ENCODE data around the gene PIGT. TPM values are rescaled to one million over a fixed set of nuclear protein-coding genes. Genes with fewer than 3 reads are reported as not detected.

PIGT gene
- total RNA-seq, 4 donors from 2014 or later, result 59.8 to 87.3 (median 67.6) TPM

DNA sequence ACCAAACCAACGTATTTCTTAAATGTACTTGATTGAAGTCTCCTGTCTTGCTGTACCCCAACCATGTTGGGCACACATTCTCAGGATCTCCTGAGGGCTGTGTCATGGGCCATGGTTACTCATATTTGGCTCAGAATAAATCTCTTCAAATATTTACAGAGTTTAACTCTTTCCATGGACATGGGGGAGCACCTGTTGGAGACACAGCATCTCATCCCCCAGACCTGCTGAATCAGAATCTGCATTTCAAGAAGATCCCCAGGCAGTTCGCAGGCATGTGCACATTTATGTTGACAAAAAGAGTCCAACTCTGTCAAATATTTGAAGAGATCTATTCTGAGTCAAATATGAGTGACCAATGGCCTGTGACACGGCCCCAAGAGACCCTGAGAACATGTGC, 24.5 kb downstream of the PIGT start:
- TF ChIP-seq EP300 (IDR thresholded peaks at IDR 0.05), result no peak
- TF ChIP-seq, protein P1, sequence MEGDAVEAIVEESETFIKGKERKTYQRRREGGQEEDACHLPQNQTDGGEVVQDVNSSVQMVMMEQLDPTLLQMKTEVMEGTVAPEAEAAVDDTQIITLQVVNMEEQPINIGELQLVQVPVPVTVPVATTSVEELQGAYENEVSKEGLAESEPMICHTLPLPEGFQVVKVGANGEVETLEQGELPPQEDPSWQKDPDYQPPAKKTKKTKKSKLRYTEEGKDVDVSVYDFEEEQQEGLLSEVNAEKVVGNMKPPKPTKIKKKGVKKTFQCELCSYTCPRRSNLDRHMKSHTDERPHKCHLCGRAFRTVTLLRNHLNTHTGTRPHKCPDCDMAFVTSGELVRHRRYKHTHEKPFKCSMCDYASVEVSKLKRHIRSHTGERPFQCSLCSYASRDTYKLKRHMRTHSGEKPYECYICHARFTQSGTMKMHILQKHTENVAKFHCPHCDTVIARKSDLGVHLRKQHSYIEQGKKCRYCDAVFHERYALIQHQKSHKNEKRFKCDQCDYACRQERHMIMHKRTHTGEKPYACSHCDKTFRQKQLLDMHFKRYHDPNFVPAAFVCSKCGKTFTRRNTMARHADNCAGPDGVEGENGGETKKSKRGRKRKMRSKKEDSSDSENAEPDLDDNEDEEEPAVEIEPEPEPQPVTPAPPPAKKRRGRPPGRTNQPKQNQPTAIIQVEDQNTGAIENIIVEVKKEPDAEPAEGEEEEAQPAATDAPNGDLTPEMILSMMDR (IDR thresholded peaks at IDR 0.05), result no peak
- no peak for TF ChIP-seq POLR2A (IDR thresholded peaks at IDR 0.05)
- TF ChIP-seq POLR2AphosphoS5 (IDR thresholded peaks at IDR 0.05), result no peak
- H3K4me1 ChIP-seq, result peaks cover 0 to 4% (median 0%) of the 10 kb centered on the region in 3 donors
- H3K9me3 ChIP-seq, result no peaks in the 10 kb centered on the region
- H3K27me3 ChIP-seq, result peaks cover 11% of the 10 kb centered on the region
- no peak overlapping the region for H3K4me3 ChIP-seq
- 83 to 84% methylated on average over 2 to 3 of the region's 3 CpGs for WGBS, 2 donors (ENCODE audit: low coverage in 1 of 2)
- H3K36me3 ChIP-seq, result no peaks in the 10 kb centered on the region
- ATAC-seq, result no peak
- H3K27ac ChIP-seq, result no peak overlapping the region

DNA sequence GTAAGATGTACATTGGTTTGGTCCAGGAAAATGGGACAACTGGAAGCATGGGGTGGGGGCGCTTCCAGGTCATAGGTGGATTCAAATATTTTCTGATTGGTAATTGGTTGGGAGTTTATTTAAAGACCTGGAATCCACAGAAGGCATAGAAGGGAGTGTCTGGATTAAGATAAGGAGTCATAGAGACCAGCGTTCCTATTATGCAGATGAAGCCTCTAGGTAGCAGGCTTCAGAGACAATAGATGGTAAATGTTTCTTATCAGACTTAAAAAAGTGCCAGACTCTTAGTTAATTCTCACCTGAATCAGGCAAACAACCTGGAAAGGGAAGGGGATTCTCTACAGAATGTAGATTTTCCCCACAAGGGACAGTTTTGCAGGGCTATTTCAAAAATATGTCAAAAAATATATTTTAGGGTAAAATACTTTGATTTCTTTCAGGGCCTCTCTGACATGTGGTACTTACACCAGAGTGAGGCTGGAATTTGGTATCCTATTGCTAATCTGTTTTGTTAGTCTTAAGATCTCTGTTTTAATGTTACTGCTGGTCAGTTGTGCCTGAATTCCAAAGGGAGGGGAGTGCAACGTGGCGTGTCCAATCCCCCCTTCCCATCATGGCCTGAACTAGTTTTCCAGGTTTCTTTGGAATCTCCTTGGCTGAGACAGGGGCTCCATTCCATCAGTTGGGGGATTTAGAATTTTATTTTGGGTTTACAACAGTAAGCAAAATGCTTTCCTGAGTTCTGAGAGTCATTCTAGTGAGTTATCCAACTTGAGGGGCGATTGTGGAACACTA, 25.1 kb downstream of the PIGT start:
- H3K4me3 ChIP-seq, result no peak overlapping the region
- no peaks in the 10 kb centered on the region for H3K9me3 ChIP-seq
- WGBS, 2 donors (ENCODE audit: low coverage in 1 of 2), result 70 to 100% methylated on average over 1 to 5 of the region's 5 CpGs
- peaks cover 15% of the 10 kb centered on the region for H3K27me3 ChIP-seq
- H3K27ac ChIP-seq, result no peak overlapping the region
- peaks cover 0 to 4% (median 0%) of the 10 kb centered on the region in 3 donors for H3K4me1 ChIP-seq
- no peak for ATAC-seq
- no peak for TF ChIP-seq EP300 (IDR thresholded peaks at IDR 0.05)
- TF ChIP-seq, protein P1 (IDR thresholded peaks at IDR 0.05), result no peak
- TF ChIP-seq POLR2A (IDR thresholded peaks at IDR 0.05), result no peak
- no peak for TF ChIP-seq POLR2AphosphoS5 (IDR thresholded peaks at IDR 0.05)
- no peaks in the 10 kb centered on the region for H3K36me3 ChIP-seq

DNA sequence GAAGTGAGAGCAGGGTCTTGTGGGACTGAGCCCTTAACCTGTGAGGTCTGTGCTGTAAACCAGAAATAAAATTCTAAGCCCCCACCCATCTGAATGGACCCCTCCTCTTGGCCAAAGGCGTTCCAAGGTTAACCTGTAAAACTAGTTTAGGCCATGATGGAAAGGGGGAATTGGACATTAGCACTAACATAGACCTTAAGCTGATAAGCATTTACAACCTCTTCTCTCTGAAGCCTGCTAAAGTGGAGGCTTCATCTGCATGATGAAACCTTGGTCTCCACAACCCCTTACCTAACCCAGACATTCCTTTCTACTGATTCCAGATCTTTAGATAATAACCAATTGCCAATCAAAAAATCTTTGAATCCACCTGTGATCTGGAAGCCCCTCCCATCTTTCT, 25.8 kb downstream of the PIGT start:
- Histone ChIP-seq H3K4me1 (peaks cover 0 to 4% (median 0%) of the 10 kb centered on the region in 3 donors), H3K27ac (no peak overlapping the region), H3K27me3 (peaks cover 15% of the 10 kb centered on the region), H3K36me3 (no peaks in the 10 kb centered on the region), H3K4me3 (no peak overlapping the region), H3K9me3 (no peaks in the 10 kb centered on the region)
- no peak for ATAC-seq
- 83 to 100% methylated on average over 1 of the region's 1 CpG for WGBS, 2 donors (ENCODE audit: low coverage in 1 of 2)
- TF ChIP-seq, protein P1 (IDR thresholded peaks at IDR 0.05), result no peak
- TF ChIP-seq EP300 (IDR thresholded peaks at IDR 0.05), result no peak
- TF ChIP-seq POLR2A (IDR thresholded peaks at IDR 0.05), result no peak
- no peak for TF ChIP-seq POLR2AphosphoS5 (IDR thresholded peaks at IDR 0.05)

GRCh38 chr20:45444050-45444449, 28.1 kb downstream of the PIGT start:
- peaks cover 0 to 3% (median 0%) of the 10 kb centered on the region in 3 donors for H3K4me1 ChIP-seq
- H3K27me3 ChIP-seq, result peaks cover 15% of the 10 kb centered on the region
- ATAC-seq, result no peak
- peaks cover 0 to 4% of the 10 kb centered on the region in 2 donors for H3K36me3 ChIP-seq
- TF ChIP-seq EP300 (IDR thresholded peaks at IDR 0.05) (no peak), POLR2A (IDR thresholded peaks at IDR 0.05) (no peak), POLR2AphosphoS5 (IDR thresholded peaks at IDR 0.05) (no peak)
- TF ChIP-seq, protein P1 (IDR thresholded peaks at IDR 0.05), result no peak
- no peak overlapping the region for H3K27ac ChIP-seq
- no peak overlapping the region for H3K4me3 ChIP-seq
- H3K9me3 ChIP-seq, result no peaks in the 10 kb centered on the region
